HepG2 (cell line): Measurements from ENCODE around the gene GLRX5. TPM values are rescaled to one million over a fixed set of nuclear protein-coding genes. Genes with fewer than 3 reads are reported as not detected.

Experiments used
- ATAC-seq: fragments of 200-7000 bp; cut with Tn5 transposase; 3 replicates; pipeline ENCODE4 v1.9.1; 2020; ENCODE audit warnings: mild to moderate bottlenecking, moderate library complexity
- BruUV-seq: library from RNA; stranded (reverse); fragments of 400-500 nt; replicated peaks from 2 replicates; lab custom pipeline; 2021; lab: Mats Ljungman, UMichigan
- CTCF ChIA-PET: fragments of 300-600 bp; formaldehyde crosslinking; extraction: SDS; loops from one replicate; lab custom pipeline; 2021; ENCODE audit warnings: low total read pairs, inconsistent platforms, low intra/inter-chr PET ratio; lab: Yijun Ruan, JAX
- POLR2A ChIA-PET: fragments of 350-600 bp; sonication (Branson Sonifier 250); formaldehyde crosslinking; loops from one replicate; lab custom pipeline; 2020; ENCODE audit warnings: antibody characterized with exemption, inconsistent platforms; lab: Yijun Ruan, JAX
- DNase-seq: peaks from one replicate; pipeline ENCODE4 v3.0.0-alpha.2; 2015; ENCODE audit warnings: low spot score
- FAIRE-seq: peaks from 3 replicates; lab custom pipeline; 2011; peaks lifted over from hg19 to GRCh38; lab: Jason Lieb, UNC
- H2AFZ ChIP-seq: one replicate; pipeline ENCODE4 v1.6.1; 2011; ENCODE audit warnings: low read length, inconsistent platforms
- H3K27ac ChIP-seq: fragments of 300-600 bp; 3 replicates; pipeline ENCODE4 v1.8.0; 2011; ENCODE audit warnings: mixed run types, mild to moderate bottlenecking, mixed read lengths, low read length, inconsistent platforms; ENCODE audit not compliant: insufficient read depth; ENCODE audit errors: extremely low read length
- H3K27me3 ChIP-seq, 2 experiments: fragments of 200-600 bp in 1 of 2; 2 replicates in 1 of 2; 3 replicates in 1 of 2; pipeline versions ENCODE4 v1.6.0 to v1.8.0; 2011; ENCODE audit warnings: low read length in 2 of 2, mild to moderate bottlenecking in 2 of 2, moderate library complexity in 2 of 2, inconsistent platforms in 1 of 2; ENCODE audit not compliant: insufficient read depth in 2 of 2, control insufficient read depth in 1 of 2
- H3K36me3 ChIP-seq, 2 experiments: fragments of 200-600 bp in 1 of 2; replicated peaks in 1 of 2; 2 replicates in 1 of 2; 3 replicates in 1 of 2; pipeline versions ENCODE4 v1.5.1 to v1.8.0; 2011; ENCODE audit warnings: low read length in 2 of 2, inconsistent platforms in 1 of 2; ENCODE audit not compliant: insufficient read depth in 2 of 2, control insufficient read depth in 1 of 2
- H3K4me1 ChIP-seq: 2 replicates; pipeline ENCODE4 v1.5.1; 2012; ENCODE audit warnings: low read length, inconsistent platforms; ENCODE audit not compliant: insufficient read depth
- H3K4me2 ChIP-seq: 2 replicates; pipeline ENCODE4 v1.6.0; 2011; ENCODE audit warnings: low read depth, low read length, inconsistent platforms
- H3K4me3 ChIP-seq, 3 experiments: fragments of 200-600 bp in 1 of 3; sonication (generic), shearing (Covaris generic) in 1 of 3; replicated peaks in 1 of 3; 2 replicates each; pipeline ENCODE4 v1.5.1; 2011 to 2016; ENCODE audit warnings: low read length in 3 of 3, inconsistent platforms in 2 of 3, low read depth in 2 of 3, mild to moderate bottlenecking in 2 of 3, control low read depth in 1 of 3, mixed read lengths in 1 of 3; ENCODE audit not compliant: insufficient read depth in 1 of 3
- H3K79me2 ChIP-seq: one replicate; pipeline ENCODE4 v1.6.1; 2011; ENCODE audit warnings: low read length, inconsistent platforms; ENCODE audit not compliant: insufficient read depth
- H3K9ac ChIP-seq: 2 replicates; pipeline ENCODE4 v1.6.0; 2011; ENCODE audit warnings: mild to moderate bottlenecking, low read depth, low read length, inconsistent platforms; ENCODE audit not compliant: insufficient read depth
- H3K9me3 ChIP-seq: 2 replicates; pipeline ENCODE4 v1.5.1; 2012; ENCODE audit warnings: mild to moderate bottlenecking, low read length
- H4K20me1 ChIP-seq: 2 replicates; pipeline ENCODE4 v1.6.0; 2011; ENCODE audit warnings: inconsistent platforms, mild to moderate bottlenecking, low read length, moderate library complexity; ENCODE audit not compliant: insufficient read depth
- CHD4 ChIP-seq: fragments of 200-600 bp; sonication (generic); IDR thresholded peaks from 2 replicates; pipeline ENCODE4 v1.7.0; 2017; ENCODE audit warnings: mild to moderate bottlenecking, low read length, borderline replicate concordance
- FIP1L1 ChIP-seq: fragments of 200-400 bp; formaldehyde crosslinking; IDR thresholded peaks from 2 replicates; pipeline ENCODE4 v1.6.1; 2018; ENCODE audit warnings: low read depth, mild to moderate bottlenecking, low read length, moderate library complexity, borderline replicate concordance; ENCODE audit not compliant: insufficient read depth
- HMG20A ChIP-seq: IDR thresholded peaks from 2 replicates; pipeline ENCODE4 v1.6.1; 2016; ENCODE audit warnings: borderline replicate concordance
- POLR2AphosphoS5 ChIP-seq: IDR thresholded peaks from 2 replicates; pipeline ENCODE4 v1.6.1; 2012; ENCODE audit warnings: low read depth, low read length
- PRDM15 ChIP-seq: sonication (generic); formaldehyde crosslinking; IDR thresholded peaks from 2 replicates; pipeline ENCODE4 v1.4.0; 2020; ENCODE audit warnings: missing genetic modification reagents
- SOX13 ChIP-seq, 3 experiments: fragments of 450-650 bp in 1 of 3; sonication (generic) in 1 of 3; formaldehyde crosslinking in 1 of 3; IDR thresholded peaks in 2 of 3; conservative IDR thresholded peaks in 1 of 3; 2 replicates each; pipeline versions ENCODE4 v1.5.0 to v1.6.1; 2016 to 2020; ENCODE audit warnings: antibody characterized with exemption in 1 of 3, mild to moderate bottlenecking in 1 of 3, missing compliant biosample characterization in 1 of 3, missing genetic modification reagents in 1 of 3, moderate library complexity in 1 of 3
- SP4 ChIP-seq: sonication (generic); formaldehyde crosslinking; IDR thresholded peaks from 2 replicates; pipeline ENCODE4 v1.8.1; 2023; ENCODE audit warnings: mild to moderate bottlenecking, missing genetic modification reagents
- TARDBP ChIP-seq: sonication (generic); formaldehyde crosslinking; IDR thresholded peaks from 2 replicates; pipeline ENCODE4 v1.8.0; 2022; ENCODE audit warnings: mild to moderate bottlenecking, missing genetic modification reagents
- TSC22D2 ChIP-seq: sonication (generic); formaldehyde crosslinking; IDR thresholded peaks from 2 replicates; pipeline ENCODE4 v1.5.1; 2020; ENCODE audit warnings: missing genetic modification reagents, mild to moderate bottlenecking, borderline replicate concordance
- ZBTB42 ChIP-seq: sonication (generic); formaldehyde crosslinking; IDR thresholded peaks from 2 replicates; pipeline ENCODE4 v1.5.0; 2020; ENCODE audit warnings: mild to moderate bottlenecking, missing genetic modification reagents
- ZFX ChIP-seq: sonication (generic); formaldehyde crosslinking; IDR thresholded peaks from 2 replicates; pipeline ENCODE4 v1.4.0; 2020; ENCODE audit warnings: mild to moderate bottlenecking, low read depth, missing genetic modification reagents, moderate library complexity
- ZNF33B ChIP-seq: sonication (generic); formaldehyde crosslinking; IDR thresholded peaks from 2 replicates; pipeline ENCODE4 v1.5.1; 2020; ENCODE audit warnings: mild to moderate bottlenecking, missing genetic modification reagents
- ZNF777 ChIP-seq: sonication (generic); formaldehyde crosslinking; IDR thresholded peaks from 2 replicates; pipeline ENCODE4 v1.4.0; 2020; ENCODE audit warnings: missing genetic modification reagents
- WGBS: methylation state at CpG from one replicate; pipeline ENCODE4 v1.1.6; 2017; ENCODE audit warnings: low lambda C conversion rate; 5-methylcytosine and 5-hydroxymethylcytosine counted together
- in situ Hi-C: cut with HindIII; loops from 2 replicates; pipeline ENCODE4 v1.10.0; 2017; ENCODE audit warnings: low pct_unique_long_range_greater_than_20kb; ENCODE audit not compliant: extremely low pct_ligation_motif_present
- intact Hi-C: fragments of 100-400 bp; cut with micrococcal nuclease; formaldehyde crosslinking; loops from one replicate; pipeline ENCODE4 v1.10.0; 2022; ENCODE audit not compliant: unreplicated experiment
- polyA plus RNA-seq, 8 experiments: library from polyadenylated mRNA; depleted of rRNA in 3 of 8; stranded (reverse) in 7 of 8; unstranded in 1 of 8; fragments of >200 nt; fragmentation: Illumina TruSeq in 4 of 8; extraction: Trizol in 4 of 8; gene quantifications; 2 replicates each; pipeline versions ENCODE4 v1.2.1 to v1.2.3, GENCODE V29; 2011 to 2016; ENCODE audit warnings: low read depth in 4 of 8, missing spikeins in 1 of 8, mixed read lengths in 1 of 8; ENCODE audit not compliant: insufficient read depth in 1 of 8
- total RNA-seq, 5 experiments: library from RNA; depleted of rRNA; stranded (reverse); fragments of >200 nt; fragmentation: Illumina TruSeq; extraction: Trizol; gene quantifications; 2 replicates each; pipeline ENCODE4 v1.2.3, GENCODE V29; 2016; ENCODE audit warnings: low read depth in 1 of 5

GLRX5 gene
- total and polyA plus RNA-seq, 2 of the 13 experiments (the other 11 are each of a cell fraction or from before 2014, with no cell fraction given), result 122 to 146 TPM

GRCh38 chr14:95543021-95543420 lies 8.2 kb downstream of the GLRX5 start:
- 97% methylated on average over 5 of the region's 5 CpGs for WGBS
- peaks cover 12 to 33% of the 10 kb centered on the region in 2 experiments for H3K36me3 ChIP-seq
- no peaks in the 10 kb centered on the region for H3K27me3 ChIP-seq
- no peak for DNase-seq
- FAIRE-seq, result no peak
- in situ Hi-C loops, result no loop called here
- intact Hi-C loops, result no loop called here
- H3K9ac ChIP-seq, result no peak overlapping the region
- H4K20me1 ChIP-seq, result peaks cover 37% of the 10 kb centered on the region
- no TSS peak for BruUV-seq
- CTCF ChIA-PET, result no interaction called here
- no peak overlapping the region for H3K4me3 ChIP-seq
- peaks cover 89% of the 10 kb centered on the region for H3K79me2 ChIP-seq
- no peak for ATAC-seq
- no peaks in the 10 kb centered on the region for H3K9me3 ChIP-seq
- no peak overlapping the region for H2AFZ ChIP-seq
- no peak overlapping the region for H3K27ac ChIP-seq
- TF ChIP-seq SP4 (CRISPR knock-in tag) (no peak), CHD4 (no peak), ZNF33B (CRISPR knock-in tag) (no peak), TSC22D2 (CRISPR knock-in tag) (no peak), POLR2AphosphoS5 (no peak), PRDM15 (CRISPR knock-in tag) (no peak), ZBTB42 (no peak), FIP1L1 (no peak), ZFX (CRISPR knock-in tag) (no peak), HMG20A (CRISPR knock-in tag) (no peak), TARDBP (CRISPR knock-in tag) (no peak), SOX13 (IDR thresholded peaks at IDR 0.05) (no peak), SOX13 (CRISPR knock-in tag; conservative IDR thresholded peaks at IDR 0.05 in 1 of 2, IDR thresholded peaks at IDR 0.05 in 1 of 2) (no peak), ZNF777 (CRISPR knock-in tag) (no peak)
- POLR2A ChIA-PET, result no interaction called here
- H3K4me2 ChIP-seq, result no peak overlapping the region
- H3K4me1 ChIP-seq, result peaks cover 74% of the 10 kb centered on the region
